ENCODE results near the gene MAB21L1. TPM values are rescaled to one million over a fixed set of nuclear protein-coding genes. Genes with fewer than 3 reads are reported as not detected.

The MAB21L1 gene
- total RNA-seq, 1 experiment from 2014 or later: not detected

DNA sequence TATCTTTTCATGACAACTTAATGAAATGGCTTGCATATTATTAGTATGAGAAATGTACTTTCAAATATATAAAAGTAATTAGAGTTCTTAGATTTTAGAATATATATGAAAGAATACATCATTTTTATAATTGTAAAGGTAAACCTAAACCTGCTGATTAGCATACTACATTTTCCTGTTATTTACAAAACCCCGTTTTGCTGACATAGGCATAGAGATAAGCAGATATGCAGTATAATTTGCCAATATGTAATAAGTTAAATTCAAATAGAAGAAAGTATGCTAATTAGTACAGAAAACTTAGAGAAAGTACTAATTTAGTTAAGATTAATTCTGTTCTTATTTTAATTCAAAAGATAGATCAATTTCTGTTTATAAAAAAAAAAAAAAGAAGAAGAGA, 21.5 kb downstream of the MAB21L1 start (continued):
- TF ChIP-seq, protein P1, sequence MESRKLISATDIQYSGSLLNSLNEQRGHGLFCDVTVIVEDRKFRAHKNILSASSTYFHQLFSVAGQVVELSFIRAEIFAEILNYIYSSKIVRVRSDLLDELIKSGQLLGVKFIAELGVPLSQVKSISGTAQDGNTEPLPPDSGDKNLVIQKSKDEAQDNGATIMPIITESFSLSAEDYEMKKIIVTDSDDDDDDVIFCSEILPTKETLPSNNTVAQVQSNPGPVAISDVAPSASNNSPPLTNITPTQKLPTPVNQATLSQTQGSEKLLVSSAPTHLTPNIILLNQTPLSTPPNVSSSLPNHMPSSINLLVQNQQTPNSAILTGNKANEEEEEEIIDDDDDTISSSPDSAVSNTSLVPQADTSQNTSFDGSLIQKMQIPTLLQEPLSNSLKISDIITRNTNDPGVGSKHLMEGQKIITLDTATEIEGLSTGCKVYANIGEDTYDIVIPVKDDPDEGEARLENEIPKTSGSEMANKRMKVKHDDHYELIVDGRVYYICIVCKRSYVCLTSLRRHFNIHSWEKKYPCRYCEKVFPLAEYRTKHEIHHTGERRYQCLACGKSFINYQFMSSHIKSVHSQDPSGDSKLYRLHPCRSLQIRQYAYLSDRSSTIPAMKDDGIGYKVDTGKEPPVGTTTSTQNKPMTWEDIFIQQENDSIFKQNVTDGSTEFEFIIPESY (IDR thresholded peaks at IDR 0.05; ENCODE audit: extremely low read depth, insufficient replicate concordance, low read length): no peak
- TF ChIP-seq SP1 (IDR thresholded peaks at IDR 0.05; ENCODE audit: low read depth) (no peak), SIN3A (IDR thresholded peaks at IDR 0.05; ENCODE audit: low read depth) (no peak), EGR1 (IDR thresholded peaks at IDR 0.05; ENCODE audit: low read depth) (no peak)
- TF ChIP-seq, protein P2, sequence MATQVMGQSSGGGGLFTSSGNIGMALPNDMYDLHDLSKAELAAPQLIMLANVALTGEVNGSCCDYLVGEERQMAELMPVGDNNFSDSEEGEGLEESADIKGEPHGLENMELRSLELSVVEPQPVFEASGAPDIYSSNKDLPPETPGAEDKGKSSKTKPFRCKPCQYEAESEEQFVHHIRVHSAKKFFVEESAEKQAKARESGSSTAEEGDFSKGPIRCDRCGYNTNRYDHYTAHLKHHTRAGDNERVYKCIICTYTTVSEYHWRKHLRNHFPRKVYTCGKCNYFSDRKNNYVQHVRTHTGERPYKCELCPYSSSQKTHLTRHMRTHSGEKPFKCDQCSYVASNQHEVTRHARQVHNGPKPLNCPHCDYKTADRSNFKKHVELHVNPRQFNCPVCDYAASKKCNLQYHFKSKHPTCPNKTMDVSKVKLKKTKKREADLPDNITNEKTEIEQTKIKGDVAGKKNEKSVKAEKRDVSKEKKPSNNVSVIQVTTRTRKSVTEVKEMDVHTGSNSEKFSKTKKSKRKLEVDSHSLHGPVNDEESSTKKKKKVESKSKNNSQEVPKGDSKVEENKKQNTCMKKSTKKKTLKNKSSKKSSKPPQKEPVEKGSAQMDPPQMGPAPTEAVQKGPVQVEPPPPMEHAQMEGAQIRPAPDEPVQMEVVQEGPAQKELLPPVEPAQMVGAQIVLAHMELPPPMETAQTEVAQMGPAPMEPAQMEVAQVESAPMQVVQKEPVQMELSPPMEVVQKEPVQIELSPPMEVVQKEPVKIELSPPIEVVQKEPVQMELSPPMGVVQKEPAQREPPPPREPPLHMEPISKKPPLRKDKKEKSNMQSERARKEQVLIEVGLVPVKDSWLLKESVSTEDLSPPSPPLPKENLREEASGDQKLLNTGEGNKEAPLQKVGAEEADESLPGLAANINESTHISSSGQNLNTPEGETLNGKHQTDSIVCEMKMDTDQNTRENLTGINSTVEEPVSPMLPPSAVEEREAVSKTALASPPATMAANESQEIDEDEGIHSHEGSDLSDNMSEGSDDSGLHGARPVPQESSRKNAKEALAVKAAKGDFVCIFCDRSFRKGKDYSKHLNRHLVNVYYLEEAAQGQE (IDR thresholded peaks at IDR 0.05; ENCODE audit: low read depth): no peak

DNA sequence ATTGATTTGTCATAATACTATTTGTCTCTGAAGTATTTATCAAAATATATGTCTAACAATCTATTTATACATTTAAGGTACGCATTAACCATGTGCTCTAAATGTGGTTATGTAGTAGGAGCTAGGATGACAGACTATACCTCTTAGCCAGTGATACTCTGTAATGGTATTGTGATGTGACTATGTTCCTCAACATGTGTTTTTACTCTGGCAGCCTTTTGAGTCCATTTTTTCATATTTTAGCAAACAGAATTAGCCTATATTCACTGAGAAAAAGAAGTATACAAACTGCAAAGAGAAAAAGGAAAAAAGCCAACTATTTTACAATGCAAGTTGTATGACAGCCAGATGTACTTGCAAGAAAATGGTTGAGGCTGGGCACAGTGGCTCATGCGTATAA, 26.7 kb downstream of the MAB21L1 start:
- Histone ChIP-seq H3K9me2 (ENCODE audit: insufficient read depth) (no peaks in the 10 kb centered on the region), H3K27ac (ENCODE audit: low read depth, low read length) (no peak overlapping the region), H3K4me3 (replicated peaks in 1 of 2; ENCODE audit: low read depth in 1 of 2, low read length in 2 of 2) (no peak overlapping the region), H2AFZ (ENCODE audit: low read depth, low read length, poor library complexity, severe bottlenecking) (no peak overlapping the region), H3K4me2 (ENCODE audit: low read length) (no peak overlapping the region), H3K79me2 (ENCODE audit: insufficient read depth, low read length) (no peaks in the 10 kb centered on the region), H3K9ac (ENCODE audit: low read length) (no peak overlapping the region), H3K27me3 (ENCODE audit: insufficient read depth, low read length) (no peaks in the 10 kb centered on the region), H3K36me3 (ENCODE audit: control insufficient read depth in 1 of 2, insufficient read depth in 2 of 2, low read length in 2 of 2) (no peaks in the 10 kb centered on the region), H3K4me1 (ENCODE audit: control insufficient read depth in 1 of 2, insufficient read depth in 2 of 2, low read length in 2 of 2) (no peaks in the 10 kb centered on the region), H3K9me3 (ENCODE audit: control insufficient read depth in 1 of 2, insufficient read depth in 1 of 2, low read depth in 1 of 2, low read length in 2 of 2) (no peaks in the 10 kb centered on the region), H4K20me1 (ENCODE audit: insufficient read depth) (no peaks in the 10 kb centered on the region)
- POLR2A ChIA-PET: no interaction called here
- RAD21 ChIA-PET (ENCODE audit: low non-redundant PET in 1 of 2, low total read pairs in 2 of 2, uncharacterized antibody in 2 of 2, unreplicated experiment in 2 of 2): no interaction called here
- no TSS peak for BruUV-seq (replicated peaks)
- TF ChIP-seq SRF (IDR thresholded peaks at IDR 0.05; ENCODE audit: low read depth) (no peak), POLR2AphosphoS5 (IDR thresholded peaks at IDR 0.05; ENCODE audit: low read depth, low read length) (no peak), CEBPB (IDR thresholded peaks at IDR 0.05; ENCODE audit: low read depth) (no peak), ZFX (IDR thresholded peaks at IDR 0.05) (no peak), SP1 (IDR thresholded peaks at IDR 0.05; ENCODE audit: low read depth) (no peak), EZH2 (IDR thresholded peaks at IDR 0.05) (no peak), YY1 (IDR thresholded peaks at IDR 0.05; ENCODE audit: extremely low read depth, insufficient replicate concordance, low read depth, low read length) (no peak)
- intact Hi-C loops (cut with micrococcal nuclease): no loop called here
- CTCF ChIA-PET: no interaction called here
- no peak for ATAC-seq
- DNase-seq (ENCODE audit: low read depth, low spot score): no peak
